GM12865 (cell line): ENCODE results near the gene SFI1.

Experiments used
- DNase-seq: peaks from one replicate; pipeline ENCODE4 v3.0.0; 2010; ENCODE audit warnings: low read depth
- H3K4me3 ChIP-seq: 2 replicates; pipeline ENCODE4 v1.5.1; 2011; ENCODE audit warnings: mild to moderate bottlenecking, low read depth, low read length, control low read depth
- CTCF ChIP-seq: IDR thresholded peaks from 2 replicates; pipeline ENCODE4 v1.5.1; 2011; ENCODE audit warnings: low read length, control low read depth, low read depth, inconsistent platforms; ENCODE audit not compliant: insufficient read depth; ENCODE audit errors: missing control alignments

Gene SFI1

GRCh38 chr22:31618057-31618456 is 121.7 kb downstream of the SFI1 start:
- DNase-seq, result no peak
- no peak for TF ChIP-seq CTCF
- H3K4me3 ChIP-seq, result no peak overlapping the region

GRCh38 chr22:31618471-31619176 is 122.3 kb downstream of the SFI1 start:
- no peak for TF ChIP-seq CTCF
- no peak overlapping the region for H3K4me3 ChIP-seq
- no peak for DNase-seq

GRCh38 chr22:31619611-31620300 is 123.4 kb downstream of the SFI1 start:
- no peak overlapping the region for H3K4me3 ChIP-seq
- no peak for TF ChIP-seq CTCF
- DNase-seq, result no peak

GRCh38 chr22:31620756-31621480 is 124.6 kb downstream of the SFI1 start:
- DNase-seq, result no peak
- no peak overlapping the region for H3K4me3 ChIP-seq
- no peak for TF ChIP-seq CTCF

- no peak for TF ChIP-seq CTCF
- H3K4me3 ChIP-seq, result no peak overlapping the region
- DNase-seq, result no peak
These were observed 125.3 kb downstream of the SFI1 start for GRCh38 chr22:31621507-31622124.

- no peak overlapping the region for H3K4me3 ChIP-seq
- TF ChIP-seq CTCF, result no peak
- DNase-seq, result no peak
These were observed 126.6 kb downstream of the SFI1 start for GRCh38 chr22:31622980-31623379.
